ENCODE data around the gene CACNA2D3.

Gene CACNA2D3

DNA sequence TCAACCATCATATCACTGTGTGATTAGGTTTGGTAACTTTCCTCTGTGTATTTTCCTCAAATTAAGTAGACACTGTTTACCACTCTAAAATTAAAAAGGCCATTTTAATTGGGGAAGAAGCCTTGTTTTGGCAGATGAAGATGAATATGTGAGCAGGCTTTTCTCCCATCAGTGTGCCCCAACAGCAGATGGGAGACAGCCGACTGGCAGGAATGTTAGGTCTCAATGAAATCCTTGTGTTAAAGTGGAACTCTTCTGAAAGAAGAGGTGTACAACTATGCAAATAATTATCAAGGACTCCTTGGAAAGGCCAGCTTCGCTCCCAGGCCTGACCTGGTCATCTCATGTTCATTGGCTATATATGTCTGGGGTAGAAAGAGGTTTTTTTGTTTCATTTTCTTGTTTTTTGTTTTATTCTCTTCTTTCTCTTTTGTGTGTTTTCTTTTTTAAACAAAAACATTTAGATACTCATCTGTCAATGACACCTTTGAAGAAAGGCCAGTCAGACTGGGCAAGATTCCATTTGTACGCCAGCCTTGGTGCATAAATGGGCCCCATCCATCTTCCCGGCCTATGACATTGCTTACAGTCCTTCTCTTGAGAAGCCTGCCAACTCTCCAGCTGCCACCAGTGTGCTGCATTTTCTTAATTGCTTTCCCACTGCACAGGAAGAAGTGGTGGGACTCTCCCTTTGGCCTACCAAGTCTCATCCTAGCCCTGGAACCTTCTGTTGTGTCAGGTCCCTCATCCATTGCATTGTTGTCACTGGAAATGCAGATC is 779.7 kb downstream of the CACNA2D3 start:
- no peak for DNase-seq

DNA sequence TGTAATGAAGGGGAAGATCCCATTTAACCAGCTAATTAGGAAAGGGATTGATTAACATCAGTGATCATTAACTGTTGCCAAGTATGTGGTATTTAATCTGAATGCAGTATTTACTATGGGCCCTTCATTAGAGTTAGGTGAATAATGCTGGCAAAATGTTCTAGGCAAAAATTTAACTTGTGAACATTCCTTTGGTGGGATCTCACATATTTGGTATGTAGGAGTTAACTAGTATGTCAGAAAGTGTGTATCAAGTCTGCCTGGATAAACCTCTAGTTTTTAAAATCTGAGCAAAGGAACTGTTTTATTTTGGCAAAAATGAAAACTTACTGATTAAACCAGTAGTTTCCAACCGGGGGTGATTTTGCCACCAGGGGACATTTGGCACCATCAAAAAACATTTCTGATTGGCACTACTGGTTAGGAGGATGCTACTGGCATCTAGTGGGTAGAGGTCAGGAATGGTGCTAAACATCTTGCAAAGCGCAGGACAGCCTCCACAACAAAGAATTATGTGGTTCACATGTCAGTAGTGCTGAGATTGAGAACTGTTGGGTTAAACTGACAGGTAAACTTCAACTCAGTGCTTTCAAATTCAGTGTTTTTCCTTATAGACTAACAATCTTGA is 783.0 kb downstream of the CACNA2D3 start:
- DNase-seq, result no peak

DNA sequence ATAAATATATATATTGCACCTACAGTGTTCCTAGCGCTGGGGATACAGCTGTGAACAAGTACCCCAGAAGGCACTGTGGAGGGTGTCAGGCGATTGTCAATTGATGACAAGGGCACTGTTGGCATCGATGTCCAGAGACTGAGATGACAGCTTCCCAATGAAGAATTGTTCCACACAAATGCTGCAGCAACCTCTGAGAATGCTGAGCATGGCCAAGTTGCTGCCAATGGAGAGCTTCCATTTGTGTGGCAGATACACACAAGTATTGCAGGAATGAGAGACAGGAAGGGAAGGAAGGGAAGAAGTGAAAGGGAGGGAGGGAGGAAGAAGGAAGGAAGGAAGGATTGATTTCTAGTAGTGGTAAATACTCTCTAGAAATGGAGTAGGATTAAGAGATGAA is 783.6 kb downstream of the CACNA2D3 start:
- DNase-seq, result no peak

DNA sequence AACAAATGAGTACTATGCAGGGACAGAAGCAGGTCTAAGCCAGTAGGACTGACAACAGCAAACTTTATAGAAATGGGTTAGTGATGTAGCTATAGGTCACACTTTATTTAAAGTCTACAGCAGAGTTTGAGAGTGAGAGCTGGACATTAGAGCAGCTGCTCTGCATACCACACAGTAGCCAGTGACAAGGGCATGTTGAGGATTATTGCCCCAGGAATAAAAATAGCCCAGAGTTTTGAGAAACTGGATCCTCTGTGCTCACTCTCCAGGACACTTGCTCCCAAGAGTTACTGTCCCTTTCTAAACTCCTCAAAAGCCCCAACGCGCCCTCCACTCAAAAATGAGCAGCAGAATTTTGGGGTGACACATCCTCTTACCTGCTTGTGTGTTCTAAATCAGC is 784.4 kb downstream of the CACNA2D3 start:
- DNase-seq, result no peak

DNA sequence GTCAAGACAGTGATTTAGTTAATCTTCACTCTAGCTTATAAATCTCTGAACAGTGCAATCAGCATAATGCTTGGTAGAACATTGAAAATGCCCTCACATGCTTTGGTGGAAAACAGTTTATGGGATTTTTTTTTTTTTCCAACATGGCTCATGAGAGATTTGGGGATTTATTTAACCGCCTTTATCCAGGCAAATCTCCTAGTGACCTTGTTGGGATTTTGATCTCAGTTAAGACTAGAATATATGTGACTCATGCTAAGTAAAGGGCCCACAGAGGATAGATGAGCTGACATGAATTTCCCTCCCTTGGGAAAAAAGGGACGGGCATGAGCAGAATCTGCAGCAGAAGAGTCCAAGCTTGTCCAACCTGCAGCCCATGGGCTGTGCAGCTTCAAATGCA is 786.8 kb downstream of the CACNA2D3 start:
- no peak for DNase-seq

DNA sequence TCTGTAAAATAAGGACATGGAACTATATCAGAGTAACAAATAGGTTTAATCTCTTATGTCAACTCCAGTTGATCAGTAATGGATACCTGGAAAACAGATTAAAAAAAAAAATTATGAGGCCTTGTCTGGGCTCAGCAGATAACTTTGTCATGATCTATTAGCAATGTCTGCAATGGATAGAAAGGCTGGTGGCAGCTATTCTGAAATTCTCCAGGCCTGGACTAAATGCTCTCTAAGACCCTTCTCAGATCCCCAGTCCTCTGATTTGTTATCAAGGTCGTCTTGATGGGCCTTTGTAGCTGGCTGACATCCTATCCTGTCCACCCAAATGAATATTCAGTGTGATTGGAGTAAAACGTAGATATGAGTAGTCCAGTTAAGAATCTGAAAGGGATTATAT is 791.8 kb downstream of the CACNA2D3 start:
- no peak for DNase-seq

GRCh38 chr3:54915181-54915580 is 792.8 kb downstream of the CACNA2D3 start:
- DNase-seq, result no peak

- no peak for DNase-seq
Observed at GRCh38 chr3:54915976-54916375, 793.6 kb downstream of the CACNA2D3 start.

DNA sequence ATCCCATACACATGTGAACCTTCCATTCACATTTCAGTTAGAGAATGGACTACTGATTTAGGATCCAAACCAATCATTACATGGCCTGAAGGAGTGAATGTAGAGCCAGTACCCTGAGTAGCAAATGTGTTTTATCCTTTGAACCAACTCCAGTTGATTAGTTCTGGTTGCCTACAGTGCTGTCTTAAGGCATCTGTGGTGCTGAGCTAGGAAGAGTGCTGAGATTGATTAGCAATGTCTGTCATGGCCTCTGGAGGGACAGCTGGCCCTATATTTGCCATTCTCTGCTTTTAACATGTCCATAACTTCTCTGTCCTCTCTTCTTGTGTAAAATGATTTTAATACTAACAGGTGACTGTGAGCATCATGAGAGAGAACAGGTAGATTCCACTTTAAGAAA is 794.4 kb downstream of the CACNA2D3 start:
- DNase-seq, result no peak

- DNase-seq, result no peak
Observed at GRCh38 chr3:54917174-54917573, 794.8 kb downstream of the CACNA2D3 start.

DNA sequence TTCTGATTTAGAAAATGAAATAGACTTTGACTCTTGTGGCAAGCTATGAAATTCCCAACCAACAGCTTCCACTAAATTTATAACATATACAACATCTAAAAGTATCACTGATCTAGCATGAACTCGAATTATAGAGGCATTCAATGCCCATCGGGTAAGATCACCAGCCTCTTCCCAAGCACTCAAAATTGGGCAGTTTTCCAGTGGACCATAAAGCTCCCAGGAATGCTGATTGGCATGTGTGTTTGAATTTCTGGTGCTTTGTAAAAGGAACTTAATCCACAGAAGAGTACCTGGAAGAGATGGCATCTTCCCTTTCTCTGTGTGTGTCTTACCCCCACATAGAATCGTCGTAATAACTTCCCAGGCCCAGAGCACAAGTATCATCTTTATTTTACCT is 795.5 kb downstream of the CACNA2D3 start:
- no peak for DNase-seq

- no peak for DNase-seq
Observed at GRCh38 chr3:54918516-54918915, 796.2 kb downstream of the CACNA2D3 start.

DNA sequence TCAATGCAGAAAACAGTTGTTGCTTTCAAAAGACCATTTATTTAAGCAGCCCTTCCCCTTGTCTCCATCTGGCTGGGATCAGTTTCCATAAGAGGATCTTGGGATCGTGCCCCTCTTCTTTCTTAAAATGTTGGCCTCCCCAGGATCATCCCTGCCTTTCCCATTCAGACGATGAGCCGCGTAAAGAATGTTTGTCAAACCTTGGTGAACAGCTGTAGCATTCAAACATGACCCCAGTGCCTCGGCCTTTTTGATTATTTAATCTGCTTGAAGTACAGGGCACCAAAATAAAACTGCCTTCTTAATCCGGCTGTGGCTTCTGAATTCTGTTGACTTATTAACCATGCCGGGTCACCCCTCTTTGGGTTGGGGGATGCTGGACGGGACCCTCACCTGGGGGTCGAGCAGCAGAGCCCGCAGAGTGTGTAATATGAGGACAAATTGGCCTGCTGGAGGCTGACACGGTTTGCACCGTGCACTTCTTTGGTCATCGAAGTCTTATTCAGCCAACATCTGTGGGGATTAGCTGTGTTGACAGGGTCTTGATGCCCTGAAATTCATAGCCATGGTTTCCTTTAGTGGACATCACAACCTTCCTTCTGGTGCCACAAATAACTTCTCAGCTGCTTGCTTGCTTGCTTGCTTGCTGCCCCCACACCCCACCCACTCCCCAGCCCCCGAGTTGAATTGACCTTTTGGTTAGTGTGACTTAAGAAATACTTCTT is 805.9 kb downstream of the CACNA2D3 start, which contains the start of gene LRTM1:
Gene LRTM1, minus strand, starts transcription at position 14 of the 725 bp plus-strand sequence. CDS start 148 bp downstream, outside the sequence.
- DNase-seq, result no peak

- peak; percentile 68 for DNase-seq
Observed at GRCh38 chr3:54931182-54931581, 808.8 kb downstream of the CACNA2D3 start.

- no peak for DNase-seq
Observed at GRCh38 chr3:54932606-54933005, 810.3 kb downstream of the CACNA2D3 start.

DNA sequence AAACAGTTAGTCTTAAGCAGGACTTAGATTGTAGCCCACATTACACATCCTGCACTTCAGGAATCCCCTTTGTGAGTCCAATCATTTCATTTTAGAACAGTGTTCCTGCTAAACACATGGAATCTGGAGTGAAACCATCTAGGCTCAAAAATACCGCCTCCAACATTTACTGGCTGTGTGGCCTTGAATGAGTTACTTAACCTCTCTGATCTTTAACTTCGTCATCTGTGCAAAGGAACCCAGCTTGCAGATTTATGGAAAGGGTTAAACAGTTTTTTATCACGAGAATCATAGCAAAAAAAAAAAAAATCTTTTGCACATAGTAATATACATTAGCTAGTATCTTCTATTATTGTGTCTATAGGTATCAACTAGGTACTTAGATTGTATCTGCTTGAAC is 813.5 kb downstream of the CACNA2D3 start:
- no peak for DNase-seq

- DNase-seq, result no peak
Observed at GRCh38 chr3:54936561-54936960, 814.2 kb downstream of the CACNA2D3 start.

DNA sequence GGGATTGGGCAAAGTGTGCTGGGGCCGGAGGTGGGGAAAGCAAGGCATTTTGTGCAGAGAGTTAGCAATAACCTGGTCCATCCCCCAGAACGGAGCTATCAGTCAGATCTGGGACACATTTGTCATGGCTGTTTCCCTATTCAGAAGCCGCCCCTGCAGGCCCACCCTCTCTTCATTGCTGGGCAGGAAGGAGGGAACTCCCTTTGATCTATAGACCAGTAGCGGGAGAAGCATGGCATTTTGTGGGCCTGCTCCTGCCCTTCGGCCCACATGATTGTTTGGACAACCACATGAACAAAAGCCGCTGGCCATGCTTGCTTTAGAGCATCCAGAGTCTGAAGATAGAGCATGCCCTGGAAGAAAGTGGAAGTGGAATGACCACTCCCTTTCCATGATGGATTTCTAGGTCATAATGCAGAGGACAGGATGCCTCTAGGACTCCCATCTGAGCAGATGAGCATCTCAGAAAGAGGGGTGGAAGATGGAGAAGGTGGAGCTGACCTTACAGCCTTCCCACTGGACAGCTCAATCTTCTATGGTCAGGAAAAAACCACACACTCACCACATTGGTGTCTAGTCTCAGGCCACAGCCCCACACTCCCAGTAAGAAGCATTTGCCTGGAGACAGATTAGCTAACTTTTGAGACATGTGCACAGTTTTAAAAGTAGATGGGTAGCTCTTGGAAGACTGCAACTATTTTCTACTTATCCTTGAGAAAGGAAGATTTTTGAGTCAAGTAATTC is 817.4 kb downstream of the CACNA2D3 start:
- DNase-seq, result no peak

DNA sequence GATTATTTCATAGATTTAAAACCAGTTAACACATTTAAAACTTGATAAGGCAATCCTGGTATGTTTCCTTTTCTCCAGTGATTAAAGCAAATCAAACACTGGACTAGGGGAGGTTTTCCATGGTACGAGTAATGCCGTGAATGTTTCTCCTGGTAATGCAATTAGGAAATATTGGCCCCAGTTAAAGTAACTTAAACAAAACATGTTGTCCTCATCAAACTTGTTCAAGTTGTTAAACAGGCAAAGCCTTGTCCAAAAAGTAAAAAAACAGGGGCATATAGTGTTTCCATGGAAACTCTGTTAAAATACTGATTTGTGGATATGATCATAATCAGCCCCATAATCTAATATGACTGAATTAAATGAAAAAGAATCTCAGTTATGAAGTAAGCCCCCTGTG is 818.6 kb downstream of the CACNA2D3 start:
- peak; percentile 27 for DNase-seq

DNA sequence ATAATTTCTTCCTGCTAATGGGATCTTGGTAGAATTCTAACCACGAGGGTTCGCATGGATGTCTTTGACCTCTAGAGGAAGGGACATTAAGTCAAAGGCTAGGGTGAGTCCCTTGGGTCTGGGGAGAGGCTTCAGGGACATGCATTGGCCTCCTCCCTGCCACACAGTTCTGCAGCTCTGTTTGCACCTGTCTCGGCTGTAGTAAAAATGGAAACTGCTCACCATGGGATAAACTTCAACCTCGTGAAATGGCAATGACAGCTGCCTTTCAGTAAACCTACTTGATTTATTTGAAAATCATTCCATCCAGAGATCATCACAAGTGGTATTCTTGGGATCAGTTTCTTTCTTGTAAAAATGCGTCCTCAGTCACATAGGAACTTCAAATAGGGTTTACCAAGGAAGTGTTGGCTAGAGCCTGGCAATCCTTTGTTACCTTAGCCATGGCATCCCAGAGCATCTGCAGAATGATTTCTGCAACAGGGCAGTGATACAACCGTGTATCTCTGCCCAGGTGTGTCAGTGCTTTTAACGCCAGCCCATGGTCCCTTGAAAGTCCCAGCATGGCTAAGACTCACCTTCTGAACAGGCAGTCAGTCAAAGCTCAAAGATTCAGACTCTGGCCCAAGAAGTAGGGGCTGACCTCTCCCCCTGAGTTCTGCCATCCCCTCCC is 819.5 kb downstream of the CACNA2D3 start:
- no peak for DNase-seq

- DNase-seq, result no peak
Observed at GRCh38 chr3:54949491-54950044, 827.2 kb downstream of the CACNA2D3 start.

GRCh38 chr3:54950391-54951003 is 828.1 kb downstream of the CACNA2D3 start:
- no peak for DNase-seq
